Astrocyte of the cerebellum (primary cell): ENCODE results near the gene ZNF862.

Experiments used
- DNase-seq: peaks from one replicate; pipeline ENCODE4 v3.0.0-alpha.2; 2011; ENCODE audit warnings: low read depth
- H3K4me3 ChIP-seq: 2 replicates; pipeline ENCODE4 v1.5.1; 2011; ENCODE audit warnings: mild to moderate bottlenecking, low read depth, low read length, moderate library complexity
- CTCF ChIP-seq: IDR thresholded peaks from 2 replicates; pipeline ENCODE4 v1.5.1; 2012; ENCODE audit warnings: low read length, low read depth, moderate library complexity, mild to moderate bottlenecking; ENCODE audit errors: missing control alignments
- in situ Hi-C: cut with HindIII; loops from 2 replicates; pipeline ENCODE4 v1.10.0; 2017; ENCODE audit warnings: low sequenced_read_pairs

ZNF862 gene

DNA sequence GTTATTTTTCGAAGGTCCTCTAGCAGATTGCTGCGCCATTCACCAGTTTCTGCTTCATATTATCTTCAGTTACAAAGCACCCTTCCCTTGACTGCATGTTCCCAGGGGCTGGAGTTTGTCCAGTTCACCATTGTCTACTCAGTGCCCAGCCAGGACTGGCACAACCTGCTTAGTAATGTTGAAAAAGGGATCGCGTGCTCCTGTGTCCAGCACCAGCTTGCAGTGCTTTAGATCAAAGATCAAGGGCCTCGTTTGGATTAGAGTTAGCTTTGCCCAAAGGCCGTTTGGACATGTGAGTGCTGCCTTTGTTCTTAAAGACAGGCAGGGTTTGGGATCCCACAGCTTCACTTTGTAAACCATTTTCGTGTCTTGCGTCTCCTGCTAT is 36.5 kb downstream of the ZNF862 start:
- in situ Hi-C loops = no loop called here
- H3K4me3 ChIP-seq = no peak overlapping the region

GRCh38 chr7:149875396-149875795 is 37.2 kb downstream of the ZNF862 start:
- H3K4me3 ChIP-seq = no peak overlapping the region
- in situ Hi-C loops = no loop called here
- no peak for DNase-seq

More for the DNA sequence above, 36.5 kb downstream of the ZNF862 start:
- no peak for TF ChIP-seq CTCF
- DNase-seq = no peak

GRCh38 chr7:149877890-149878522 is 39.8 kb downstream of the ZNF862 start:
- DNase-seq = no peak
- in situ Hi-C loops = no loop called here
- no peak overlapping the region for H3K4me3 ChIP-seq
- no peak for TF ChIP-seq CTCF

More at GRCh38 chr7:149875396-149875795, 37.2 kb downstream of the ZNF862 start:
- no peak for TF ChIP-seq CTCF

DNA sequence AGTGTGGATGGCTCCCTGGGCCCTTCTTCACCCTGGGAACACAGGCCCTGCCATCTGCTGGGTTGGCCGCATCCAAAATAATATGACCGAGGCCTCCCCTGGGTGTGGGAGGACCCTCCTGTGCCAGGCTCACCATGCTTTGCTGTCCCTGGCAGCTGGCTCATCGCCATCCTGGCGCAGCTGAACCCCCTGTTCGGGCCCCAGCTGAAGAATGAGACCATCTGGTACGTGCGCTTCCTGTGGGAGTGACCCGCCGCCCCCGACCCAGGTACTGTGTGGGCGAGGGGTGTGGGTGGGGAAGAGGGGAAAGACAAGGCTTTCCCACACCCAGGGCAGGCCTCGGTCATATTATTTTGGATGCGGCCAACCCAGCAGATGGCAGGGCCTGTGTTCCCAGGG is 40.3 kb downstream of the ZNF862 start:
- in situ Hi-C loops = no loop called here
- no peak overlapping the region for H3K4me3 ChIP-seq
- no peak for TF ChIP-seq CTCF
- no peak for DNase-seq

DNA sequence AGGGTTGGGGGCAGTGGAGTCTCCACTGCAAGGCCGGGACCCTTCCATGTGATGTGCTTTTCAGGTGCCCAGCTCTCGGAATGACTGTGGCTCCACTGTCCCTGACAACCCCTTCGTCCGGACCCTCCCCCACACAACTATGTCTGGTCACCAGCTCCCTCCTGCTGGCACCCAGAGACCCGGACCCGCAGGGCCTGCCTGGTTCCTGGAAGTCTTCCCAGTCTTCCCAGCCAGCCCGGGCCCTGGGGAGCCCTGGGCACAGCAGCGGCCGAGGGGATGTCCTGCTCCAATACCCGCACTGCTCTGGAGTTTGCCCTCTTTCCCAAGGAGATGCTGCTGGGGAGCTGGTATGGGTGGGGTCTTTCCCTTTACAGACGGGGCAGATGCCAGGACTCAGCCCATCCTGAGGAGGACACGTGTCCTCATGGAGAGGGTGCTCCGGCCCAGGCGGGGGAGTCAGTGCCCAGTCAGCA is 41.1 kb downstream of the ZNF862 start:
- no peak for DNase-seq
- in situ Hi-C loops = no loop called here
- TF ChIP-seq CTCF = no peak
- no peak overlapping the region for H3K4me3 ChIP-seq

- in situ Hi-C loops = no loop called here
- H3K4me3 ChIP-seq = no peak overlapping the region
- no peak for DNase-seq
- TF ChIP-seq CTCF = no peak
These were observed 41.8 kb downstream of the ZNF862 start for GRCh38 chr7:149879766-149880637.
